SK-N-SH (cell line): Measurements from ENCODE around the gene GUF1. TPM values are rescaled to one million over a fixed set of nuclear protein-coding genes. Genes with fewer than 3 reads are reported as not detected.

ENCODE experiments used
- CTCF ChIA-PET: fragments of 300-600, 350-600 bp; formaldehyde crosslinking; extraction: SDS; loops from one replicate; lab custom pipeline; 2021; lab: Yijun Ruan, JAX
- POLR2A ChIA-PET: fragments of 350-600 bp; sonication (Branson Sonifier 250); formaldehyde crosslinking; extraction: SDS; loops from one replicate; lab custom pipeline; 2020; ENCODE audit warnings: antibody characterized with exemption, inconsistent platforms; lab: Yijun Ruan, JAX
- DNase-seq: peaks from one replicate; pipeline ENCODE4 v3.0.0; 2012
- H2AFZ ChIP-seq: fragments of 200-600 bp; sonication (generic); 2 replicates; pipeline ENCODE4 v1.8.1; 2016; ENCODE audit warnings: antibody characterized with exemption, mild to moderate bottlenecking, low read depth
- H3F3A ChIP-seq: fragments of 200-600 bp; sonication (generic); replicated peaks from 2 replicates; pipeline ENCODE3; 2016; ENCODE audit warnings: antibody characterized with exemption, mild to moderate bottlenecking; ENCODE audit not compliant: insufficient read depth
- H3K27ac ChIP-seq, 2 experiments: fragments of 200-500 bp in 1 of 2; fragments of 200-600 bp in 1 of 2; sonication (Bioruptor generic) in 1 of 2; sonication (generic), shearing (Covaris generic) in 1 of 2; 2 replicates each; pipeline versions ENCODE4 v1.5.1 to v1.6.1; 2014 to 2016; ENCODE audit warnings: low read depth in 2 of 2, inconsistent platforms in 1 of 2, low read length in 1 of 2, mild to moderate bottlenecking in 1 of 2, mixed read lengths in 1 of 2
- H3K27me3 ChIP-seq: fragments of 200-600 bp; sonication (generic), shearing (Covaris generic); 2 replicates; pipeline ENCODE4 v1.6.1; 2016; ENCODE audit warnings: mixed run types; ENCODE audit not compliant: insufficient read depth
- H3K36me3 ChIP-seq, 2 experiments: fragments of 200-500 bp in 1 of 2; fragments of 200-600 bp in 1 of 2; sonication (Bioruptor generic) in 1 of 2; sonication (generic) in 1 of 2; replicated peaks in 1 of 2; 2 replicates each; pipeline versions ENCODE3 to v1.5.1; 2014 to 2016; ENCODE audit warnings: low read length in 1 of 2, mild to moderate bottlenecking in 1 of 2; ENCODE audit not compliant: insufficient read depth in 2 of 2, control insufficient read depth in 1 of 2
- H3K4me1 ChIP-seq, 2 experiments: fragments of 200-500 bp in 1 of 2; fragments of 200-600 bp in 1 of 2; sonication (Bioruptor generic) in 1 of 2; sonication (generic), shearing (Covaris generic) in 1 of 2; 2 replicates each; pipeline versions ENCODE4 v1.5.1 to v1.6.1; 2014 to 2016; ENCODE audit warnings: low read depth in 1 of 2, low read length in 1 of 2, mixed run types in 1 of 2; ENCODE audit not compliant: insufficient read depth in 2 of 2, control insufficient read depth in 1 of 2
- H3K4me2 ChIP-seq: fragments of 200-600 bp; sonication (generic), shearing (Covaris generic); 2 replicates; pipeline ENCODE4 v1.6.1; 2017; ENCODE audit warnings: mixed run types
- H3K4me3 ChIP-seq, 2 experiments: fragments of 200-500 bp in 1 of 2; fragments of 200-600 bp in 1 of 2; sonication (Bioruptor generic) in 1 of 2; sonication (generic), shearing (Covaris generic) in 1 of 2; 2 replicates each; pipeline versions ENCODE4 v1.5.1 to v1.8.1; 2014 to 2016; ENCODE audit warnings: low read depth in 2 of 2, inconsistent platforms in 1 of 2, low read length in 1 of 2, mild to moderate bottlenecking in 1 of 2, mixed read lengths in 1 of 2, moderate library complexity in 1 of 2
- H3K79me2 ChIP-seq: fragments of 200-600 bp; sonication (generic); 2 replicates; pipeline ENCODE4 v1.8.1; 2017; ENCODE audit warnings: mild to moderate bottlenecking; ENCODE audit not compliant: insufficient read depth
- H3K9ac ChIP-seq: fragments of 200-600 bp; sonication (generic); 2 replicates; pipeline ENCODE4 v1.6.1; 2017; ENCODE audit warnings: mixed run types
- H3K9me2 ChIP-seq: fragments of 200-600 bp; sonication (generic); 2 replicates; pipeline ENCODE4 v1.6.1; 2017; ENCODE audit warnings: mixed run types
- H3K9me3 ChIP-seq: fragments of 200-600 bp; sonication (generic); 2 replicates; pipeline ENCODE4 v1.6.1; 2017; ENCODE audit warnings: mixed run types, mild to moderate bottlenecking, moderate library complexity
- H4K20me1 ChIP-seq: fragments of 200-600 bp; sonication (generic); 2 replicates; pipeline ENCODE4 v1.6.1; 2017; ENCODE audit warnings: mild to moderate bottlenecking, mixed run types; ENCODE audit not compliant: insufficient read depth
- CTCF ChIP-seq: fragments of 200-600 bp; sonication (generic); IDR thresholded peaks from 2 replicates; pipeline ENCODE4 v1.6.1; 2017; ENCODE audit warnings: antibody characterized with exemption, mild to moderate bottlenecking, moderate library complexity
- IRF3 ChIP-seq: fragments of 150-350 bp; IDR thresholded peaks from 2 replicates; pipeline ENCODE4 v1.6.1; 2016; ENCODE audit warnings: mild to moderate bottlenecking, low read depth, low read length
- JUND ChIP-seq: IDR thresholded peaks from 2 replicates; pipeline ENCODE4 v1.4.0; 2012
- MAX ChIP-seq: IDR thresholded peaks from 2 replicates; pipeline ENCODE4 v1.4.0; 2012; ENCODE audit warnings: low read depth
- PBX3 ChIP-seq: IDR thresholded peaks from 2 replicates; pipeline ENCODE4; 2012
- RAD21 ChIP-seq: IDR thresholded peaks from 2 replicates; pipeline ENCODE4 v1.6.1; 2012; ENCODE audit warnings: mild to moderate bottlenecking, low read length
- REST ChIP-seq: IDR thresholded peaks from 2 replicates; pipeline ENCODE4 v1.6.1; 2012; ENCODE audit warnings: mild to moderate bottlenecking, low read depth, low read length, moderate library complexity
- RXRA ChIP-seq: IDR thresholded peaks from 2 replicates; pipeline ENCODE4 v1.4.0; 2012; ENCODE audit warnings: low read depth, mild to moderate bottlenecking, borderline replicate concordance
- TCF12 ChIP-seq: IDR thresholded peaks from 2 replicates; pipeline ENCODE4 v1.4.0; 2012
- WGBS: methylation state at CpG from one replicate; pipeline ENCODE4 v1.1.6; 2017; ENCODE audit warnings: low lambda C conversion rate; 5-methylcytosine and 5-hydroxymethylcytosine counted together
- polyA plus RNA-seq, 3 experiments: library from polyadenylated mRNA; depleted of rRNA; stranded (reverse); fragments of >200 nt; gene quantifications; 2 replicates each; pipeline ENCODE4 v1.2.3, GENCODE V29; 2012

The GUF1 gene
- polyA plus RNA-seq, 1 of the 3 experiments (the other 2 are of a cell fraction), result 6.3 TPM

- Histone ChIP-seq H3K79me2 (no peaks in the 10 kb centered on the region), H3K9me3 (no peaks in the 10 kb centered on the region), H3F3A (no peaks in the 10 kb centered on the region), H3K36me3 (no peaks in the 10 kb centered on the region), H3K27ac (no peak overlapping the region), H3K4me2 (no peak overlapping the region), H3K9ac (no peak overlapping the region), H2AFZ (no peak overlapping the region), H3K4me1 (no peaks in the 10 kb centered on the region), H4K20me1 (no peaks in the 10 kb centered on the region), H3K4me3 (no peak overlapping the region), H3K27me3 (no peaks in the 10 kb centered on the region; the same call in 1 of the 2 replicates), H3K9me2 (no peaks in the 10 kb centered on the region)
- WGBS, result 49% methylated on average over 2 of the region's 2 CpGs
- ChIA-PET CTCF (no interaction called here), POLR2A (no interaction called here)
- TF ChIP-seq TCF12 (no peak), MAX (no peak), RXRA (no peak)
- DNase-seq, result no peak
Measured at GRCh38 chr4:44662623-44663005, 15.6 kb upstream of the GUF1 start.

- no peaks in the 10 kb centered on the region for H3K36me3 ChIP-seq
- TF ChIP-seq IRF3 (no peak), JUND (no peak), CTCF (no peak), REST (no peak), RAD21 (no peak), PBX3 (no peak)
- POLR2A ChIA-PET, result no interaction called here
- no peaks in the 10 kb centered on the region; the same call in 1 of the 2 replicates for H3K27me3 ChIP-seq
- H3K27ac ChIP-seq, result no peak overlapping the region
- no peaks in the 10 kb centered on the region for H4K20me1 ChIP-seq
- DNase-seq, result no peak
- H3F3A ChIP-seq, result no peaks in the 10 kb centered on the region
- CTCF ChIA-PET, result no interaction called here
- H3K9me2 ChIP-seq, result no peaks in the 10 kb centered on the region
- H3K4me1 ChIP-seq, result no peaks in the 10 kb centered on the region
- no peak overlapping the region for H2AFZ ChIP-seq
- no peak overlapping the region for H3K4me2 ChIP-seq
- no peak overlapping the region for H3K9ac ChIP-seq
- no peak overlapping the region for H3K4me3 ChIP-seq
- H3K79me2 ChIP-seq, result no peaks in the 10 kb centered on the region
- 70% methylated on average over 11 of the region's 20 CpGs for WGBS
- no peaks in the 10 kb centered on the region for H3K9me3 ChIP-seq
Measured at GRCh38 chr4:44663539-44664263, 14.5 kb upstream of the GUF1 start.
